ENCODE data around the gene KRTAP10-8.
A peak's percentile ranks its signal among the peaks of the same experiment; 100 is the strongest.

KRTAP10-8 gene

GRCh38 chr21:44612029-44612486, at the start of gene KRTAP10-8:
TSS of gene KRTAP10-8 (plus strand) at chr21:44612079. CDS start at chr21:44612101, 22 bp downstream.
- no peak for TF ChIP-seq Cebpa-rat (IDR thresholded peaks at IDR 0.05)
- peaks cover 0 to 5% (median 0%) of the 10 kb centered on the region in 11 experiments; a peak in 3 of 22 replicates for H3K27me3 ChIP-seq
- H4K20me1 ChIP-seq: no peaks in the 10 kb centered on the region
- H3K9me3 ChIP-seq (replicated peaks in 1 of 11): peaks cover 36 to 45% (median 37%) of the 10 kb centered on the region in 11 experiments
- H3K4me1 ChIP-seq: peaks cover 4 to 33% (median 26%) of the 10 kb centered on the region in 10 experiments
- H3K9ac ChIP-seq: no peak within 1 kb of the TSS
- peaks cover 0 to 7% (median 0%) of the 10 kb centered on the region in 11 experiments; a peak in 4 of 22 replicates for H3K36me3 ChIP-seq
- H3K4me3 ChIP-seq: no peak within 1 kb of the TSS
- no peak within 1 kb of the TSS for H3K27ac ChIP-seq
- H3K4me2 ChIP-seq: no peak within 1 kb of the TSS; a peak in 1 of 22 replicates

GRCh38 chr21:44564099-44564498, 47.8 kb upstream of the KRTAP10-8 start:
- no peaks in the 10 kb centered on the region for H3K27me3 ChIP-seq
- TF ChIP-seq Cebpa-rat (IDR thresholded peaks at IDR 0.05): no peak
- no peak overlapping the region for H3K27ac ChIP-seq
- no peak overlapping the region for H3K4me3 ChIP-seq
- peaks cover 13 to 35% (median 27%) of the 10 kb centered on the region in 11 experiments; a peak in 21 of 22 replicates for H3K9me3 ChIP-seq (replicated peaks in 1 of 11)
- H3K36me3 ChIP-seq: no peaks in the 10 kb centered on the region
- H4K20me1 ChIP-seq: no peaks in the 10 kb centered on the region
- peak overlapping the region in 2 of 11 experiments; percentile 55 to 68; a peak in 3 of 22 replicates for H3K4me2 ChIP-seq
- no peak overlapping the region for H3K9ac ChIP-seq
- H3K4me1 ChIP-seq: peaks cover 0 to 35% (median 13%) of the 10 kb centered on the region in 10 experiments; a peak in 14 of 20 replicates

- Histone ChIP-seq H3K4me3 (no peak overlapping the region), H3K4me2 (peak overlapping the region in 4 of 11 experiments; percentile 27 to 68 (median 48); a peak in 5 of 22 replicates), H3K9me3 (replicated peaks in 1 of 11) (peaks cover 4 to 26% (median 18%) of the 10 kb centered on the region in 11 experiments; a peak in 20 of 22 replicates), H3K9ac (no peak overlapping the region), H3K36me3 (no peaks in the 10 kb centered on the region), H3K4me1 (peaks cover 0 to 35% (median 13%) of the 10 kb centered on the region in 10 experiments; a peak in 14 of 20 replicates), H4K20me1 (no peaks in the 10 kb centered on the region), H3K27ac (peak overlapping the region in 5 of 11 experiments; percentile 12 to 77 (median 47); a peak in 6 of 22 replicates), H3K27me3 (no peaks in the 10 kb centered on the region)
- no peak for TF ChIP-seq Cebpa-rat (IDR thresholded peaks at IDR 0.05)
These were observed 46.8 kb upstream of the KRTAP10-8 start for GRCh38 chr21:44564886-44565598.

- no peaks in the 10 kb centered on the region for H3K27me3 ChIP-seq
- no peaks in the 10 kb centered on the region for H4K20me1 ChIP-seq
- H3K36me3 ChIP-seq: no peaks in the 10 kb centered on the region
- H3K9me3 ChIP-seq (replicated peaks in 1 of 11): peaks cover 12 to 28% (median 21%) of the 10 kb centered on the region in 11 experiments
- peaks cover 0 to 35% (median 13%) of the 10 kb centered on the region in 10 experiments; a peak in 14 of 20 replicates for H3K4me1 ChIP-seq
- H3K4me2 ChIP-seq: peak overlapping the region in 5 of 11 experiments; percentile 7 to 68 (median 40); a peak in 4 of 22 replicates
- H3K9ac ChIP-seq: peak overlapping the region in 1 of 11 experiments; percentile 29; a peak in 1 of 22 replicates
- H3K4me3 ChIP-seq: no peak overlapping the region
- H3K27ac ChIP-seq: peak overlapping the region in 3 of 11 experiments; percentile 42 to 77 (median 66); a peak in 6 of 22 replicates
- TF ChIP-seq Cebpa-rat (IDR thresholded peaks at IDR 0.05): no peak
These were observed 45.5 kb upstream of the KRTAP10-8 start for GRCh38 chr21:44566403-44566802.

- no peak overlapping the region for H3K4me3 ChIP-seq
- peak overlapping the region in 3 of 11 experiments; percentile 14 to 68 (median 42); a peak in 4 of 22 replicates for H3K4me2 ChIP-seq
- peak overlapping the region in 3 of 11 experiments; percentile 42 to 77 (median 66); a peak in 3 of 22 replicates for H3K27ac ChIP-seq
- no peaks in the 10 kb centered on the region for H3K27me3 ChIP-seq
- no peaks in the 10 kb centered on the region for H3K36me3 ChIP-seq
- no peak overlapping the region for H3K9ac ChIP-seq
- H4K20me1 ChIP-seq: no peaks in the 10 kb centered on the region
- TF ChIP-seq Cebpa-rat (IDR thresholded peaks at IDR 0.05): no peak
- peaks cover 13 to 27% (median 22%) of the 10 kb centered on the region in 11 experiments for H3K9me3 ChIP-seq (replicated peaks in 1 of 11)
- peaks cover 0 to 35% (median 13%) of the 10 kb centered on the region in 10 experiments; a peak in 14 of 20 replicates for H3K4me1 ChIP-seq
These were observed 44.3 kb upstream of the KRTAP10-8 start for GRCh38 chr21:44567481-44568171.

- H3K9me3 ChIP-seq (replicated peaks in 1 of 11): peaks cover 10 to 26% (median 19%) of the 10 kb centered on the region in 11 experiments
- H3K27me3 ChIP-seq: no peaks in the 10 kb centered on the region
- no peak overlapping the region for H3K9ac ChIP-seq
- H3K4me3 ChIP-seq: no peak overlapping the region
- no peak overlapping the region for H3K27ac ChIP-seq
- 0 out of 22 replicates have a peak overlapping the region, but pooled peaks of 1 of the 11 experiments have one; percentile 2 for H3K4me2 ChIP-seq
- H3K4me1 ChIP-seq: peaks cover 0 to 35% (median 13%) of the 10 kb centered on the region in 10 experiments; a peak in 14 of 20 replicates
- no peaks in the 10 kb centered on the region for H4K20me1 ChIP-seq
- TF ChIP-seq Cebpa-rat (IDR thresholded peaks at IDR 0.05): no peak
- H3K36me3 ChIP-seq: no peaks in the 10 kb centered on the region
These were observed 43.6 kb upstream of the KRTAP10-8 start for GRCh38 chr21:44568261-44568660.

GRCh38 chr21:44568667-44569556, 43.0 kb upstream of the KRTAP10-8 start:
- H3K9me3 ChIP-seq (replicated peaks in 1 of 11): peaks cover 10 to 23% (median 18%) of the 10 kb centered on the region in 11 experiments
- H3K4me3 ChIP-seq: no peak overlapping the region
- H3K36me3 ChIP-seq: no peaks in the 10 kb centered on the region
- H4K20me1 ChIP-seq: no peaks in the 10 kb centered on the region
- H3K4me2 ChIP-seq: no peak overlapping the region
- H3K9ac ChIP-seq: no peak overlapping the region
- no peak overlapping the region for H3K27ac ChIP-seq
- no peak for TF ChIP-seq Cebpa-rat (IDR thresholded peaks at IDR 0.05)
- no peaks in the 10 kb centered on the region for H3K27me3 ChIP-seq
- H3K4me1 ChIP-seq: peaks cover 0 to 35% (median 13%) of the 10 kb centered on the region in 10 experiments; a peak in 14 of 20 replicates
